Muscle layer of colon (tissue), 2 donors: ENCODE data around the gene GTF2I.
A peak's percentile ranks its signal among the peaks of the same experiment; 100 is the strongest.
"Not testable (repeated sequence)": the region's sequence is repeated elsewhere in the genome, so short reads cannot be mapped to it uniquely, and the experiment has no call there.

Source experiments
- H3K27ac ChIP-seq: one replicate; pipeline ENCODE4 v1.7.0; 2013; ENCODE audit warnings: low read depth, mild to moderate bottlenecking, low read length, moderate library complexity
- H3K27me3 ChIP-seq, 2 donors: one replicate each; pipeline ENCODE4 v1.7.0; 2013; ENCODE audit warnings: low read length in 2 of 2, mild to moderate bottlenecking in 2 of 2; ENCODE audit not compliant: insufficient read depth in 2 of 2, control insufficient read depth in 1 of 2
- H3K36me3 ChIP-seq: one replicate; pipeline ENCODE4 v1.7.0; 2013; ENCODE audit warnings: mild to moderate bottlenecking, low read length; ENCODE audit not compliant: insufficient read depth
- H3K4me1 ChIP-seq: one replicate; pipeline ENCODE4 v1.7.0; 2013; ENCODE audit warnings: mild to moderate bottlenecking, low read length; ENCODE audit not compliant: insufficient read depth
- H3K4me3 ChIP-seq, 2 donors: one replicate each; pipeline ENCODE4 v1.7.0; 2013; ENCODE audit warnings: low read length in 2 of 2, low read depth in 1 of 2, mild to moderate bottlenecking in 1 of 2, moderate library complexity in 1 of 2
- H3K9ac ChIP-seq: one replicate; pipeline ENCODE4 v1.7.0; 2013; ENCODE audit warnings: low read length
- H3K9me3 ChIP-seq: one replicate; pipeline ENCODE4 v1.7.0; 2013; ENCODE audit warnings: mild to moderate bottlenecking, low read length
- donor health status: abdominal sarcoma.
- donor health status: Adenocarcinoma of cecum.

The GTF2I gene

GRCh38 chr7:74633451-74633921 is 24.0 kb upstream of the GTF2I start:
- Histone ChIP-seq H3K9ac (no peak overlapping the region), H3K27me3 (no peaks in the 10 kb centered on the region), H3K27ac (no peak overlapping the region), H3K4me3 (no peak overlapping the region), H3K9me3 (no peaks in the 10 kb centered on the region), H3K4me1 (peaks cover 2% of the 10 kb centered on the region), H3K36me3 (no peaks in the 10 kb centered on the region)

- no peak overlapping the region for H3K27ac ChIP-seq
- H3K9ac ChIP-seq: no peak overlapping the region
- H3K4me1 ChIP-seq: no peaks in the 10 kb centered on the region
- no peaks in the 10 kb centered on the region for H3K9me3 ChIP-seq
- H3K27me3 ChIP-seq: no peaks in the 10 kb centered on the region
- no peaks in the 10 kb centered on the region for H3K36me3 ChIP-seq
- no peak overlapping the region for H3K4me3 ChIP-seq
These were observed 19.8 kb upstream of the GTF2I start for GRCh38 chr7:74637745-74638144.

DNA sequence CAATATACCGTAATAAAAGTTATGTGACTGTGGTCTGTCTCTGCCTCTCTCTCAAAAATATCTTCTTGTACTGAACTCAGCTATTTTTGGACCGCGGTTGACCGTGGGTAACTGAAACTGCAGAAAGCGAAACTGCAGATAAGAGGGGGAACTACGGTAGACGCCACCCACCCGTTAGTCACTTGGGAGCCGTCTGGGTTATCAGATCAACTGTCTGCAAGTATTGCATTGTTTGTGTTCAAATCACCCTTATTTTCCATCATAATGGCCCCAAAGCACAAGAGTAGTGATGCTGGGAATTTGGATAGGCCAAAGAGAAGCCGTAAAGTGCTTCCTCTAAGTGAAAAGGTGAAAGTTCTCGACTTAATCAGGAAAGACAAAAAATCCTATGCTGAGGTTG is 7.5 kb upstream of the GTF2I start:
- H3K36me3 ChIP-seq, H3K4me1 ChIP-seq, H3K27ac ChIP-seq, H3K4me3 ChIP-seq, H3K9me3 ChIP-seq, H3K9ac ChIP-seq, H3K27me3 ChIP-seq: not testable (repeated sequence)

- H3K9me3 ChIP-seq, H3K27ac ChIP-seq, H3K36me3 ChIP-seq, H3K27me3 ChIP-seq, H3K4me3 ChIP-seq, H3K9ac ChIP-seq, H3K4me1 ChIP-seq: not testable (repeated sequence)
These were observed 6.9 kb upstream of the GTF2I start for GRCh38 chr7:74650493-74651132.

DNA sequence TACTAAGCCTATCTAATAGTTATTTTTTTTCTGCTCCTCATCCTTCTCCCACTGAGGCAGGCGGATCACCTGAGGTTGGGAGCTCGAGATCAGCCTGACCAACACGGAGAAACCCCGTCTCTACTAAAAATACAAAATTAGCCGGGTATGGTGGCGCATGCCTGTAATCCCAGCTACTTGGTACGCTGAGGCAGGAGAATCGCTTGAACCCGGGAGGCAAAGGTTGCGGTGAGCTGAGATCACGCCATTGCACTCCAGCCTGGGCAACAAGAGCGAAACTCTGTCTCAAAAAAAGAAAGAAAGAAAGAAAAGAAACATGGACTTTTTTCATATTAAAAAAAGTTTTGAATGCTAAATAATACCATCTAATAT is 6.4 kb upstream of the GTF2I start:
- not testable (repeated sequence) for H3K27me3 ChIP-seq, H3K9ac ChIP-seq, H3K4me3 ChIP-seq, H3K36me3 ChIP-seq, H3K4me1 ChIP-seq, H3K27ac ChIP-seq, H3K9me3 ChIP-seq

GRCh38 chr7:74653686-74654181 is 3.8 kb upstream of the GTF2I start:
- Histone ChIP-seq H3K4me1 (peaks cover 9% of the 10 kb centered on the region), H3K27ac (no peak overlapping the region), H3K36me3 (no peaks in the 10 kb centered on the region)

GRCh38 chr7:74654811-74655210 is 2.7 kb upstream of the GTF2I start:
- no peaks in the 10 kb centered on the region for H3K27me3 ChIP-seq
- H3K27ac ChIP-seq: no peak overlapping the region
- H3K4me1 ChIP-seq: peaks cover 19% of the 10 kb centered on the region
- no peaks in the 10 kb centered on the region for H3K36me3 ChIP-seq
- H3K4me3 ChIP-seq: no peak overlapping the region
- H3K9ac ChIP-seq: no peak overlapping the region
- H3K9me3 ChIP-seq: no peaks in the 10 kb centered on the region

More at GRCh38 chr7:74653686-74654181, 3.8 kb upstream of the GTF2I start:
- no peak overlapping the region for H3K4me3 ChIP-seq
- no peaks in the 10 kb centered on the region for H3K27me3 ChIP-seq
- no peaks in the 10 kb centered on the region for H3K9me3 ChIP-seq
- no peak overlapping the region for H3K9ac ChIP-seq

DNA sequence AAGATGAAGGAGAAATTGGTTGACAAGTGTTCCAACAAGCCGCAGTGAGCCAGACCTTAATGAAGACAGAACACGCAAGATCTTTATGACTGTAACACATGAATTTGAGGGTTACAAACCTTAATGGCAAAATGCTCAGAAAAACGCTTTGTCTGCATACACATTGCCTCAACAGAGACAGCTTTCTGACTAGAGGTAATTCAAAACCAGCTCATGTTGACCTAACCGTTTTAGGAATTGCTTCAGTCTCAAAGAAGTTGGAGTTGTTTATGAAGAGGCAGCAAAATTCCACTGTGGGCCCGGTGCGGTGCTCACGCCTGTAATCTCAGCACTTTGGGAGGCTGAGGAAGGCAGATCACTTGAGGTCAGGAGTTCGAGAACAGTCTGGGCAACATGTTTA is 2.2 kb upstream of the GTF2I start:
- peak overlapping the region in 1 of 2 donors; percentile 90 for H3K4me3 ChIP-seq
- no peak overlapping the region for H3K27ac ChIP-seq
- H3K4me1 ChIP-seq: peaks cover 24% of the 10 kb centered on the region
- no peak overlapping the region for H3K9ac ChIP-seq
- no peaks in the 10 kb centered on the region for H3K27me3 ChIP-seq
- H3K36me3 ChIP-seq: no peaks in the 10 kb centered on the region
- H3K9me3 ChIP-seq: no peaks in the 10 kb centered on the region

DNA sequence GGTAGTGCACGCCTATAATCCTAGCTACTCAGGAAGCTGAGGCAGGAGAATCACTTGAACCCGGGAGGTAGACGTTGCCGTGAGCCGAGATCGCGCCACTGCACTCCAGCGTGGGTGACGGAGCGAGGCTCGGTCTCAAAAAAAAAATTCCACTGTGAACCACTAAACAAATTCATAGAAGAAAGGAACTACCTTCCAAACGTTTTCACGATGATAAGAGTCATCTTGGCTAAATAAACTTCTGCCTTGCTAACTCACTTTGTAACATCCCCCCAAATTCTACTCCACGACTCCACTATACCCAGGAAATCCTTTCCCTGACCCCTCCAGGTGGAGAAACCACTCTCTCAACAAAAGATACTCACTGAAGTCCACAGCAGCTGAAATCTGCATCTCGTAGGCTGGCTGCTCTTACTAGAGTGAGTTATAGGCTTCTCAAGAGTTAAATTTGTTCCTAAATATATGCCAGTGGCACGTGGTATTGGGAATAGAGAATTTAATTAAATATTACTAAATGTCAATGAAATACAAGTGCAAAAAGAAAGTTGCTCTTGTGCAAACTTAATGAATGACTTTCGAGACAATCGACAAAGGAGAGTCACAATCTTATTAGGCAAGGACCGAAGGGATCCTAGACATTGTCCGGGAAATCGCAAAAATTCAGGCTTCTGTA is 1.6 kb upstream of the GTF2I start:
- peak overlapping the region; percentile 46 for H3K27ac ChIP-seq
- H3K27me3 ChIP-seq: no peaks in the 10 kb centered on the region
- peak overlapping the region; percentile 29 to 90 for H3K4me3 ChIP-seq
- peak overlapping the region; percentile 38 for H3K9ac ChIP-seq
- H3K9me3 ChIP-seq: no peaks in the 10 kb centered on the region
- H3K36me3 ChIP-seq: no peaks in the 10 kb centered on the region
- peaks cover 30% of the 10 kb centered on the region for H3K4me1 ChIP-seq

- H3K36me3 ChIP-seq: no peaks in the 10 kb centered on the region
- no peaks in the 10 kb centered on the region for H3K27me3 ChIP-seq
- H3K9ac ChIP-seq: peak overlapping the region; percentile 76
- H3K27ac ChIP-seq: peak overlapping the region; percentile 95
- H3K4me1 ChIP-seq: peaks cover 35% of the 10 kb centered on the region
- peak overlapping the region; percentile 83 to 90 for H3K4me3 ChIP-seq
- no peaks in the 10 kb centered on the region for H3K9me3 ChIP-seq
These were observed 1.1 kb upstream of the GTF2I start for GRCh38 chr7:74656441-74656836.

GRCh38 chr7:74656837-74657691 is 454 bp upstream of the GTF2I start:
- Histone ChIP-seq H3K9ac (peak overlapping the region; percentile 76), H3K36me3 (no peaks in the 10 kb centered on the region), H3K4me3 (peak overlapping the region; percentile 90 to 94), H3K4me1 (peaks cover 39% of the 10 kb centered on the region), H3K9me3 (no peaks in the 10 kb centered on the region), H3K27me3 (no peaks in the 10 kb centered on the region), H3K27ac (peak overlapping the region; percentile 99)
